NT2/D1 (cell line): ENCODE results near the gene TCF4.

ENCODE experiments used
- SUZ12 ChIP-seq: IDR thresholded peaks from 2 replicates; pipeline ENCODE4 v1.6.1; 2011; ENCODE audit not compliant: insufficient read length, insufficient read depth; ENCODE audit errors: extremely low read depth
- YY1 ChIP-seq: IDR thresholded peaks from 2 replicates; pipeline ENCODE4 v1.6.1; 2011; ENCODE audit not compliant: insufficient read length, insufficient read depth
- ZNF274 ChIP-seq: IDR thresholded peaks from 2 replicates; pipeline ENCODE4 v1.6.1; 2011; ENCODE audit warnings: mild to moderate bottlenecking, low read depth, low read length

DNA sequence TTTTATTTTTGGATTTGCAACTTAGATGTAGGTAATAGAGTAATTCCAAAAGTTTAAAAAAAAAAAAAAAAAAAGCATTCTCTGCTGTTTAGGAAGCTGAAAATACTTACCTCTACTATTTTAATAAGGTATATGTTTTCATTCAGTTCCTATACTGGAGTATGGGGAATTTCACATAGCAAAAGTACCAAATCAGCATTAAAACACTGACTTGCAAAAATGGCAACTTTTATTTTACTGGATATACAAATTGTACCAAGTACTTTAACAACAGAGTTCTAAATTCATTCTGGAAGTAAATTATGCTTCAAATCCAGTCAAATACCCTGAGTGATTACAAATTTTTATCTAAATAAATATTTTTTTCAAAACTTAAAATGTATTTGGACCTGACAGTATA, 76.7 kb downstream of the TCF4 start:
- no peak for TF ChIP-seq ZNF274
- TF ChIP-seq YY1, result no peak
- TF ChIP-seq SUZ12, result no peak
